GM12878 (cell line): ENCODE data around the gene MTCL3.

Experiments used
- ATAC-seq: fragments of 200-7000 bp; cut with Tn5 transposase; 3 replicates; pipeline ENCODE4 v1.9.1; 2020; ENCODE audit warnings: mild to moderate bottlenecking, moderate library complexity
- BruUV-seq: library from RNA; stranded (reverse); fragments of 400-500 nt; replicated peaks from 2 replicates; lab custom pipeline; 2021; lab: Mats Ljungman, UMichigan
- CTCF ChIA-PET: fragments of 300-600 bp; sonication (Branson Sonifier 250); formaldehyde crosslinking; extraction: SDS; loops from one replicate; lab custom pipeline; 2021; ENCODE audit warnings: inconsistent platforms; lab: Yijun Ruan, JAX
- POLR2A ChIA-PET: fragments of 350-600 bp; formaldehyde crosslinking; extraction: SDS; loops from one replicate; lab custom pipeline; 2021; ENCODE audit warnings: inconsistent platforms; lab: Charles Lee
- RAD21 ChIA-PET: fragments of 300-600 bp; sonication (Branson Sonifier 250); formaldehyde crosslinking; loops from one replicate; lab custom pipeline; 2023; ENCODE audit warnings: antibody characterized with exemption; ENCODE audit not compliant: unreplicated experiment; lab: Charles Lee
- SMC1A ChIA-PET: fragments of 300-600 bp; sonication (Branson Sonifier 250); formaldehyde crosslinking; loops from one replicate; lab custom pipeline; 2023; ENCODE audit not compliant: unreplicated experiment, uncharacterized antibody; lab: Charles Lee
- DNase-seq: peaks from one replicate; pipeline ENCODE4 v3.0.0-alpha.2; 2011; ENCODE audit warnings: low read depth, low spot score
- FAIRE-seq: peaks from 3 replicates; lab custom pipeline; 2011; peaks lifted over from hg19 to GRCh38; lab: Jason Lieb, UNC
- H2AFZ ChIP-seq: 2 replicates; pipeline ENCODE4 v1.6.0; 2011; ENCODE audit warnings: low read depth, low read length, control low read depth; ENCODE audit not compliant: control insufficient read depth
- H3K27ac ChIP-seq: 2 replicates; pipeline ENCODE4 v1.5.1; 2011; ENCODE audit warnings: control low read depth; ENCODE audit not compliant: control insufficient read depth, insufficient read depth
- H3K27me3 ChIP-seq, 2 experiments: replicated peaks in 1 of 2; 2 replicates each; pipeline versions ENCODE4 v1.6.0 to v1.6.1; 2011; ENCODE audit warnings: low read length in 1 of 2; ENCODE audit not compliant: control insufficient read depth in 2 of 2, insufficient read depth in 2 of 2
- H3K36me3 ChIP-seq, 2 experiments: 2 replicates each; pipeline ENCODE4 v1.5.1; 2011; ENCODE audit warnings: low read length in 1 of 2; ENCODE audit not compliant: control insufficient read depth in 2 of 2, insufficient read depth in 2 of 2
- H3K4me1 ChIP-seq: 2 replicates; pipeline ENCODE4 v1.6.1; 2011; ENCODE audit warnings: mild to moderate bottlenecking, low read length, moderate library complexity, mixed read lengths; ENCODE audit not compliant: control insufficient read depth, insufficient read depth
- H3K4me2 ChIP-seq: 2 replicates; pipeline ENCODE4 v1.6.0; 2011; ENCODE audit warnings: control low read depth; ENCODE audit not compliant: control insufficient read depth, insufficient read depth
- H3K4me3 ChIP-seq: fragments of 200-600 bp; sonication (generic); 2 replicates; pipeline ENCODE4 v1.5.1; 2016
- H3K79me2 ChIP-seq: 2 replicates; pipeline ENCODE4 v1.6.0; 2011; ENCODE audit warnings: low read length; ENCODE audit not compliant: control insufficient read depth, insufficient read depth
- H3K9ac ChIP-seq: 2 replicates; pipeline ENCODE4 v1.8.0; 2011; ENCODE audit warnings: low read length, control low read depth, mixed read lengths; ENCODE audit not compliant: control insufficient read depth, insufficient read depth
- H3K9me3 ChIP-seq: replicated peaks from 3 replicates; pipeline ENCODE4 v1.5.1; 2011; ENCODE audit warnings: mild to moderate bottlenecking, low read length; ENCODE audit not compliant: control insufficient read depth, insufficient read depth
- H4K20me1 ChIP-seq: 2 replicates; pipeline ENCODE4 v1.6.0; 2011; ENCODE audit not compliant: control insufficient read depth, insufficient read depth
- BCL11A ChIP-seq: IDR thresholded peaks from 2 replicates; pipeline ENCODE4 v1.6.1; 2011; ENCODE audit warnings: low read depth, low read length
- EP300 ChIP-seq, 2 experiments: fragments of 150-350 bp in 1 of 2; IDR thresholded peaks; 2 replicates each; pipeline ENCODE4 v1.6.1; 2011 to 2012; ENCODE audit warnings: low read depth in 2 of 2, low read length in 2 of 2, borderline replicate concordance in 1 of 2, improper control_type of control experiment in 1 of 2, inconsistent platforms in 1 of 2; ENCODE audit not compliant: control insufficient read depth in 1 of 2
- ETV6 ChIP-seq, 2 experiments: fragments of 450-650 bp in 1 of 2; IDR thresholded peaks in 1 of 2; conservative IDR thresholded peaks in 1 of 2; 2 replicates each; pipeline ENCODE4 v1.6.1; 2014; ENCODE audit warnings: antibody characterized with exemption in 1 of 2, borderline replicate concordance in 1 of 2, low read depth in 1 of 2, mild to moderate bottlenecking in 1 of 2, moderate library complexity in 1 of 2
- IKZF2 ChIP-seq, 2 experiments: fragments of 450-650 bp; IDR thresholded peaks; 2 replicates each; pipeline ENCODE4 v1.6.1; 2017; ENCODE audit warnings: mild to moderate bottlenecking in 2 of 2, moderate library complexity in 2 of 2
- MEF2B ChIP-seq: fragments of 450-650 bp; IDR thresholded peaks from 2 replicates; pipeline ENCODE4 v1.6.1; 2018; ENCODE audit warnings: mild to moderate bottlenecking, moderate library complexity; ENCODE audit not compliant: partially characterized antibody, poor library complexity, severe bottlenecking
- MTA3 ChIP-seq: IDR thresholded peaks from 2 replicates; pipeline ENCODE4 v1.6.1; 2012; ENCODE audit warnings: low read length, inconsistent platforms, borderline replicate concordance
- NRF1 ChIP-seq: conservative IDR thresholded peaks from 2 replicates; pipeline ENCODE4 v1.6.1; 2011; ENCODE audit warnings: mild to moderate bottlenecking, low read depth, low read length, improper control_type of control experiment
- PAX8 ChIP-seq: fragments of 450-650 bp; IDR thresholded peaks from 2 replicates; pipeline ENCODE4 v1.6.1; 2017; ENCODE audit warnings: mild to moderate bottlenecking, moderate library complexity
- PML ChIP-seq: IDR thresholded peaks from 2 replicates; pipeline ENCODE4 v1.6.1; 2012; ENCODE audit warnings: low read length, inconsistent platforms
- POU2F2 ChIP-seq: IDR thresholded peaks from 3 replicates; pipeline ENCODE4 v1.6.1; 2011; ENCODE audit warnings: low read depth, mild to moderate bottlenecking, low read length, borderline replicate concordance
- RB1 ChIP-seq: fragments of 450-650 bp; formaldehyde crosslinking; IDR thresholded peaks from 2 replicates; pipeline ENCODE4 v1.6.1; 2017; ENCODE audit warnings: mild to moderate bottlenecking, borderline replicate concordance
- RCOR1 ChIP-seq: conservative IDR thresholded peaks from 2 replicates; pipeline ENCODE4 v1.6.1; 2012; ENCODE audit warnings: low read depth, low read length, improper control_type of control experiment
- RELA ChIP-seq: fragments of 450-650 bp; IDR thresholded peaks from 2 replicates; pipeline ENCODE4 v1.8.0; 2014; ENCODE audit warnings: borderline replicate concordance; ENCODE audit not compliant: partially characterized antibody
- TAF1 ChIP-seq: IDR thresholded peaks from 2 replicates; pipeline ENCODE4 v1.6.1; 2011; ENCODE audit warnings: mild to moderate bottlenecking, low read depth, low read length, borderline replicate concordance
- TCF12 ChIP-seq: IDR thresholded peaks from 2 replicates; pipeline ENCODE4 v1.6.1; 2011; ENCODE audit warnings: low read depth, mild to moderate bottlenecking, low read length
- WGBS: methylation state at CpG from one replicate; pipeline ENCODE4 v1.1.6; 2016; ENCODE audit warnings: low lambda C conversion rate; ENCODE audit not compliant: insufficient replicate concordance, insufficient coverage; ENCODE audit errors: missing lambda C conversion rate; 5-methylcytosine and 5-hydroxymethylcytosine counted together
- in situ Hi-C: fragments of 300-500 bp; cut with MboI; formaldehyde crosslinking; loops from 9 replicates; pipeline ENCODE4 v1.14.3; 2018; ENCODE audit warnings: mixed read lengths
- intact Hi-C: fragments of 100-400 bp; cut with micrococcal nuclease; formaldehyde crosslinking; loops from one replicate; pipeline ENCODE4 v1.14.2; 2022; ENCODE audit not compliant: unreplicated experiment

MTCL3 gene

GRCh38 chr6:127464161-127464880 is 54.8 kb downstream of the MTCL3 start:
- Histone ChIP-seq H3K27me3 (no peaks in the 10 kb centered on the region), H4K20me1 (no peaks in the 10 kb centered on the region), H3K79me2 (no peaks in the 10 kb centered on the region), H3K4me3 (no peak overlapping the region), H3K27ac (no peak overlapping the region), H3K4me2 (no peak overlapping the region), H2AFZ (no peak overlapping the region), H3K9ac (no peak overlapping the region)
- 29% methylated on average over 6 of the region's 6 CpGs for WGBS
- ChIA-PET POLR2A (interaction anchor here (0.6 kb wide), 2 partner anchors 122 to 139 kb away, joined by 3 to 4 read pairs; no protein-coding TSS in a partner anchor), RAD21 (interaction anchor here (2.0 to 4.6 kb wide), 2 partner anchors 75 to 82 kb away, joined by 6 to 56 read pairs; no protein-coding TSS in a partner anchor)
- DNase-seq (no peak), ATAC-seq (no peak), FAIRE-seq (no peak)
- TF ChIP-seq PML (no peak), EP300 (IDR thresholded peaks at IDR 0.05; ENCODE audit: borderline replicate concordance in 1 of 2, control insufficient read depth in 1 of 2, low read depth in 2 of 2, low read length in 2 of 2) (no peak), MTA3 (no peak), IKZF2 (IDR thresholded peaks at IDR 0.05) (no peak)
- TF ChIP-seq, all 136 proteins: peak for 0
- ChIA-PET SMC1A (interaction anchor here (1.1 to 2.2 kb wide), 4 partner anchors 68 to 82 kb away, joined by 3 to 18 read pairs (median 4); no protein-coding TSS in a partner anchor), CTCF (interaction anchor here (0.9 to 6.0 kb wide), 15 partner anchors 11 to 277 kb away, joined by 3 to 83 read pairs (median 7); no protein-coding TSS in a partner anchor)
- Histone ChIP-seq H3K4me1 (no peaks in the 10 kb centered on the region), H3K9me3 (no peaks in the 10 kb centered on the region), H3K36me3 (no peaks in the 10 kb centered on the region)
- intact Hi-C loops (no loop called here), in situ Hi-C loops (loop anchor here (5.0 kb wide), 1 partner anchor 73 kb away; no protein-coding TSS in a partner anchor)
- no TSS peak for BruUV-seq

GRCh38 chr6:127463056-127463455 is 56.1 kb downstream of the MTCL3 start:
- H3K9me3 ChIP-seq = no peaks in the 10 kb centered on the region
- H3K36me3 ChIP-seq = no peaks in the 10 kb centered on the region
- intact Hi-C loops (loop anchor here (2.0 kb wide), 1 partner anchor 160 kb away; no protein-coding TSS in a partner anchor), in situ Hi-C loops (loop anchor here (5.0 kb wide), 1 partner anchor 74 kb away; no protein-coding TSS in a partner anchor)
- no peak overlapping the region for H2AFZ ChIP-seq
- TF ChIP-seq PAX8 (no peak), RCOR1 (no peak), BCL11A (no peak), TCF12 (no peak), POU2F2 (no peak), RB1 (no peak), TAF1 (no peak), MEF2B (no peak), ETV6 (conservative IDR thresholded peaks at IDR 0.05 in 1 of 2, IDR thresholded peaks at IDR 0.05 in 1 of 2; ENCODE audit: borderline replicate concordance in 1 of 2, low read depth in 1 of 2) (no peak), NRF1 (no peak), RELA (no peak)
- DNase-seq (no peak), FAIRE-seq (no peak), ATAC-seq (no peak)
- no peak overlapping the region for H3K4me2 ChIP-seq
- WGBS = 53% methylated on average over 5 of the region's 5 CpGs
- ChIA-PET SMC1A (interaction anchor here (0.9 to 2.2 kb wide), 2 partner anchors 44 to 75 kb away, joined by 3 to 18 read pairs; no protein-coding TSS in a partner anchor), POLR2A (no interaction called here), CTCF (interaction anchor here (0.6 to 6.0 kb wide), 12 partner anchors 8 to 276 kb away, joined by 3 to 83 read pairs (median 6); no protein-coding TSS in a partner anchor), RAD21 (interaction anchor here (1.1 to 2.0 kb wide), 3 partner anchors 53 to 83 kb away, joined by 3 to 6 read pairs (median 4); no protein-coding TSS in a partner anchor)
- no peaks in the 10 kb centered on the region for H3K27me3 ChIP-seq
- H3K79me2 ChIP-seq = no peaks in the 10 kb centered on the region
- no peak overlapping the region for H3K4me3 ChIP-seq
- no TSS peak for BruUV-seq
- H3K4me1 ChIP-seq = no peaks in the 10 kb centered on the region
- no peak overlapping the region for H3K9ac ChIP-seq
- H3K27ac ChIP-seq = no peak overlapping the region
- no peaks in the 10 kb centered on the region for H4K20me1 ChIP-seq
